IPS-18c (cell line): ENCODE data around the gene UTP14A.

ENCODE experiments used
- H3K4me3 ChIP-seq: 2 replicates; pipeline ENCODE4 v1.7.0; 2013; ENCODE audit warnings: low read depth, mild to moderate bottlenecking, low read length, moderate library complexity; ENCODE audit not compliant: insufficient read depth
- H3K9me3 ChIP-seq: one replicate; pipeline ENCODE4 v1.6.1; 2013; ENCODE audit warnings: mild to moderate bottlenecking, low read length, moderate library complexity; ENCODE audit not compliant: control insufficient read depth, insufficient read depth

Gene UTP14A

GRCh38 chrX:129965166-129965565 is 59.2 kb downstream of the UTP14A start:
- Histone ChIP-seq H3K4me3 (no peak overlapping the region), H3K9me3 (peaks cover 10% of the 10 kb centered on the region)

GRCh38 chrX:129968968-129969367 is 63.0 kb downstream of the UTP14A start:
- Histone ChIP-seq H3K9me3 (peaks cover 12% of the 10 kb centered on the region), H3K4me3 (no peak overlapping the region)

GRCh38 chrX:129976441-129976840 is 70.5 kb downstream of the UTP14A start:
- Histone ChIP-seq H3K4me3 (no peak overlapping the region), H3K9me3 (peaks cover 9% of the 10 kb centered on the region)
